Activated effector memory CD4-positive, alpha-beta T cell treated with anti-CD3 and anti-CD28 coated beads, Interleukin-2, amount 50 U/mL, for 16 hours (primary cell): ENCODE data around the gene EDAR.

ENCODE experiments used
- DNase-seq: peaks from one replicate; pipeline ENCODE4 v3.0.0-alpha.2; 2020

Gene EDAR

DNA sequence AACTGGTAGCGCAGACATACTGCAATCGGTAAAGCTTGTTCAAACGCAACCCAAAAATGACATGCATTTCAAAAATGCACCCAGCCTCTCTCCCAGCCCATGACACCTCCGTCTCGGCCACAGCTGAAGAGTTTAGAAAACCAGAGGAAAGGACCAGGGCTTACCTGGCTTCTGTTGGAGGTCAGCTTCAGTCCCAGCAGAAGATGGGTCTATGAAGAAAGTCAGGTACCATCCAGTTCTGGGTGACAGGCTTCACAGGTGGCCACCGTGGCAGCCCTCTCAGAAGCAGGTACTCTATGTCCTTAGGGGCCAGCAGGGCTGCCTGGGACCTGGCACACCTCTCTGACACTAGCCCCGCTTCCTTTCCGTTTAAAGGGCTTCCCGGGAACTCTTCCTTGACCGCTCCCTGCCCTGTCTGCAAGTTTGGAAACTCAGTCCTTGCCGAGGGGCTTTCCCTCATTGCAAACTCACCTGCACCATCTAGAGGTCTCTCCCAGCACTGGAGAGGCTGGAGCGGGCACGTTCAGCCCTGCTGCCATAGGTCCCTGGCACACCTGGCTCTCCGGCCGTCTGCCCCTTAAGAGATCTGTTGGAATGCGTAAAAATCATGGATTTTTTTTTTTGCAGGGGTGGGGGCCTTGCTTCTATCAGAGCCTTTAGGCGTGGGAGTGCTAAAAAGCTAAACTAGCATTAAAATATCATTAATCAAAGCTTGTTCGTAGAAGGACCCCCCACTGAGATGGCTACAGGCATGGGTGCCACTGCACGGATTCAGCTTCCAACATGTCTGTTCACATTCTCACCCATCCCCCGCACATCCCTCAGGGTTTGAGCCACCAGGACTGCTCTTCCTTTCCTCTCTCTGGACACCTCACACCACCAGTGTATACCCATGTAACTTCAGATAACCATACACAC, at the start of gene EDAR:
EDAR (minus strand) TSS at position 425 of the 918 bp plus-strand sequence. CDS start 58,206 bp downstream, outside the sequence.
- DNase-seq, result peak; percentile 72

DNA sequence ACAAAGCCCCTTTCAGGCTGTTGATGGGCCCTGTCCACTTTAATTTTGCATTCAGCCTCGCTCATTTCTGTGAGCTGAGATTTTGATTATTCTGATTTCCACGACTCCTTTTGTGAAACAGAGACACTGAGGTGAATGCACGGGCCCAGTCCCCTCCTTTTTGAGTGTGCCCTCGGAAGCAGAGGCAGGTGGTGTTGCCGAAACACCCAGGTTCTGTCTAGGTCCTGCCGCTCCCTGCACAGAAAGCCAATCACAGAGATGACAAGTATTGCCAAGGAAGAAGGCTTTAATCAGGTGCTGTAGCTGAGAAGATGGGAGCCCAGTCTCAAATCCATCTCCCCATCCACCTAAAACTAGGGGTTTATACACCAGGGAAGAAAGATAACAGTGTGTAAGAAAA, 44.2 kb upstream of the EDAR start:
- DNase-seq, result no peak

DNA sequence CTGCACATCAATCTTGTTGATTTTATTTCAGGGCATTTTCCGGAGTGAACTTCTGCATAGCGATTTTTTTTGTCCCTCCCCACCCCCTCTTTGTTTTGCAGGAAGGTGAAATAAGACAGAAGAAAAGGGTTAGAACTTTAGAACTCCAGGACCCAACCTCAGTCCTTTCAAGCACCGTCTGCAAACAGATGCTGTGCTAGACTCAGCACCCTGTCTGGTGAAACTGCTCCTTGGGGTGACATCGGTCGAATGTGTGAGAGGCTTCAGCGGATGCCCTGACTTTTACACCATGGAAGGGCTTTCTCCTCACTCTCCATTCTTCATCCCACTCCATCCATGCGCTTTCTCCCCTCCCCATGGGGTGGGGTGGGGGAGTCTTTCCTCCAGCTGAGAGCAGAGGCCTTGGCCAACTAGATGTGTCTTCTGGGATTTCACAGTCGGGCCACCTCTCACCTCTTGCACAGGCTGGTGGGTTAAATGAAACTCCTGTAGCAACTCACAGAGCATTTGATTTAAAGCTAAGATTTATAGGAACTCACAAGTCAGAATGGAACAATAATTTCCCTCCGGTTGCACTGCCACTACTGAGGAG, 43.3 kb upstream of the EDAR start:
- peak; percentile 72 for DNase-seq

- peak; percentile 85 for DNase-seq
Measured at GRCh38 chr2:109031476-109032228, 42.6 kb upstream of the EDAR start.

DNA sequence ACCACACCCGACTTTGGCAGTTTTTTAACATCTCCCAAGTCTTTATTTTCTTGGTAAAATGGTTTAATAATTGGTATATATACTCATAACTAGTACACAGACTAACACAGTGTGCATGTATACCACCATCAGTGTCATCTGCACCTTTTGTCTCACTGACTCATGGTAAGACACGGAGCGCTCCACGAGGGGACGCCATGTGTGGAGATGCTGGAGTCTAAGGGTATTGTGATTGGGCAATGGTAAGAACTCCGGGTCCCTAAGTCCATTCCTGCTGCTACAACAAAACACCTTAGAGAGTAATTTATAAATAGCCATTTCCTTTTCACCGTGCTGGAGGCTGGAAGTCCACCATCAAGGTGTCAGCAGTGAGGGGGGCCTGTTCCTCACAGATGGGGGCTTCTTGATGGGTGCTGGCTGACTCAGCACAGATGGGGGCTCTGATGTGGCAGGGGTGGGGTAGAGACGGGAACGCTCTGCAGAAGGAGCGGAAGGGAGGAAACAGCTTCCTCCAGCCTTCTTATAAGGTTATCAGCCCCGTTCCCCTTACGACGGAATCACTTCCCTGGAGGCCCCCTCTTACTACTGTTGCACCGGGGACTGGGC, 42.0 kb upstream of the EDAR start:
- no peak for DNase-seq

- no peak for DNase-seq
Measured at GRCh38 chr2:109029490-109030201, 40.6 kb upstream of the EDAR start.

DNA sequence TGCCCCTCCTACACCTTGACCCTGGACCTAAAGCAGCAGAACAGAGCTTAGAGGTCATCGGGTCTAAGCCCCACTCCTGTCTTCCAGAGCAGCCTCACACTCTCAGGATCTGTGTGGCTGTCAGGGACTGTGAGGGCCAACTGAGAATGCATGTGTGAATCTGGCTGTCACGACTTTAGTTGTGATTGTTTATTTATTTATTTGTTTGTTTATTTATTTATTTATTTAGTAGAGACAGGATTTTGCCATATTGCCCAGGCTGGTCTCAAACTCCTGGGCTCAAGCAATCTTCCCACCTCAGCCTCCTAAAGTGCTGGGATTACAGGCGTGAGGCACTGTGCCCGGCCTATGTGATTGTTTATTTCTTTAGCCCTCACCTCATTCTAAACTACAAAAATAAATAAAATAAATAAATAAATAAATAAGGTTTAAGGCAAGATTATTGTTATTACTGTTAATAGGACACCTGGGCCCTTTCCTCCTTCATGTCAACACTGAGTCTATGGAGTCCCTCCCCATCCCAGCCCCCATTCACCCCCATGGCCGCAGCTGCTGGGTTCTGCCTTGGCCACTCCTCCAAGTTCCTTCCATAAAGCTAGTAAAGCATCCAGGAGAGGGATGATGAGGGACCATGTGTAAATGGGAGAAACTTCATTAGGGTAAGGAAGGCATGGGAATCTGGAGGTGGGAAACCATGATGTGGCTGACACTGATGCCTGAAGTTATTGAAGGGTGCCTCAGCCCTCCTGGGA, 39.9 kb upstream of the EDAR start:
- DNase-seq, result no peak

GRCh38 chr2:109028277-109028676, 39.3 kb upstream of the EDAR start:
- no peak for DNase-seq

GRCh38 chr2:109027702-109028101, 38.7 kb upstream of the EDAR start:
- DNase-seq, result no peak

GRCh38 chr2:109024477-109024876, 35.5 kb upstream of the EDAR start:
- no peak for DNase-seq

DNA sequence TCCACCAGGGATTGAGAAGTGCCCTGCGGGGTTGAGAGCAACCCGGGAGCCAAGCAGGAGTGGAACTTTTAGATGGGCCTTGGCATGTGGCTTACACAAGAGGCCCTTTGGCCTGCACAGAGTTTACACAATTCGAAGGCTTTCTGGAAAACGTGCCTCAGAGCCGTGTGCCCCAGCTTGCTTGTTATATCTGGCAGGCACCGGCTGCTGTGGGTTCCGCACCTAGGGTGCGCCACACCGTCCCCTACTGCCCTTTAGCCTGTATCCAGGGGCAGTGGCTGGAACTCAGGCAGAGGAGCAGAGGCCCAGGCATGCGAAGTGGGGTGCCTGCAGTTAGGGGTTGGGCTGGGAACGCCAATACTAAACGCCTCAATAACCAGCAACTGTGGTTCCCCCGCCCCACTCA, 32.9 kb upstream of the EDAR start:
- no peak for DNase-seq

DNA sequence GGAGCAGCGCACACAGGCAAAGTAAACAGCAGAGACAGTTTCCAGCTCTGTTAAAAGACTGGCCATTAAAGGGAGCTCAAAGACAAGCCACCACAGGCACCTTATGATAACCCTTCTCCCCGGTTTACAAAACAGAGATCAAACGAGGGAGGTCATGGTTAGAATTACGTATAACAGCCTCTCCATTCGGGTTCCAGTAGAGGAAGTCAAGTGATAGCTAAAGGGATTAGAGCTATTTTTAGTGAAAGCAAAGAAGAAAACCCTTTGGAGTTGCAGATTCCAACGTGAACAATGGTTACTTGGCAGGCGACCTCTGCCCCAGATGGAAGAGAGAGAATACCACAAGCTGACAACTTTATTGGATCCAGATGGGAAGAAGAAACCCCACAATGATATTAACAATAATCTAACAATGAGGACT, 31.2 kb upstream of the EDAR start:
- DNase-seq, result no peak

DNA sequence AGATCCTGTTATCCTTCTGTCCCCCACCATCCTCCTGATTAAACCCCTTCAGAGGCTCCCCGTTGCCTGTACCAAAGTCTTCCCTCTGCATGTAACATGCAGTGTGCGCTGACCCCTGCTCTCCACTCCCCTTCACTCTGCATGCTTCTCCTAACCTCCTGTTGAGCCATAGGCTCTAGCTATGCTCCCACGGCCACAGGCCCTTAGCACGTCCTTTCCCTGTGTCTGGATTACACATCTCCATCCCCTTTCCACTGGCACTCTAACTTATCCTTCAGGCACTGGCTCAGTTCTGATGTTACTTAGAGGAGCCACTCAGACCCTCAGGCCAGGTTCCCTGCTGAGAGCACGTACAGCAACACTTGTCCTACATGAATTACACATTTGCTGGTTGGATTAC, 29.4 kb upstream of the EDAR start:
- no peak for DNase-seq

- DNase-seq, result no peak
Measured at GRCh38 chr2:109017017-109017416, 28.0 kb upstream of the EDAR start.

DNA sequence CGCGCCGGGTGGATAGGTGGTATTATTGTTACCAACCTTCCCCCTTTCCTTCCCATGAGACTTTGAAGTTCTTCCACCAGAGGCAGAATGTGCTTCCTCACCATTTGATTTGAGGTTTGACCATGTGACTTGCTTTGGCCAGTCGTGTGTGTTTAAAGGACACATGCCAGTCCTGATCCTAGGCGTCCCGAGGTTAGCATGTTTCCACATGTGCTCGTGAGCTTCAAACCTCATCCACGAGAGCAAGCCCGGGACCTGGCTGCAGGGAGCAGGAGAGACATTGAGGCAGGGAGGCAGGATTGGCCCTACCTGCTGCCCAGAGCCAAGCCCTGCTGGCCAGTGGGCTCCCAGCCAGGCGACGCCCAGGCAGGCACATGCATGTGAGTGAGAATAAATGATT, 27.4 kb upstream of the EDAR start:
- DNase-seq, result no peak

DNA sequence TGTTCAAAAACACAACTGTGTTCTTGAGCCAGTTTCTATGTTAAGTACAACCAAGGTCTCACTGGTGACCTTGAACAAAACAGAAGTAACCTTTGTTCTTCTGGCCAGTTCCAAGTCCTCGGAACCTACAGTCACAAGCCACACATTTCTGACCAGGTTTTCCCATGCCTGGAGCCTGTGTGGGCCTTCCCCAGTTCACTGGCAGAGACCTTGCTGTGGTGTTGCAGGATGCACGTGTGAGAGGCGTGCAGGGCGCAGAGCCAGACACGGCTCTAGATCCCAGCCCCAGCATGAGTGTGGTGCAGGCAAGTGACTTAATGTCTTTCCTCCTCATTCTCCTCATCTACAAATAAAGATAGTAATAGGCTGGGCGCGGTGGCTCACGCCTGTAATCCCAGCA, 25.5 kb upstream of the EDAR start:
- DNase-seq, result no peak

- DNase-seq, result no peak
Measured at GRCh38 chr2:109013051-109013450, 24.0 kb upstream of the EDAR start.

DNA sequence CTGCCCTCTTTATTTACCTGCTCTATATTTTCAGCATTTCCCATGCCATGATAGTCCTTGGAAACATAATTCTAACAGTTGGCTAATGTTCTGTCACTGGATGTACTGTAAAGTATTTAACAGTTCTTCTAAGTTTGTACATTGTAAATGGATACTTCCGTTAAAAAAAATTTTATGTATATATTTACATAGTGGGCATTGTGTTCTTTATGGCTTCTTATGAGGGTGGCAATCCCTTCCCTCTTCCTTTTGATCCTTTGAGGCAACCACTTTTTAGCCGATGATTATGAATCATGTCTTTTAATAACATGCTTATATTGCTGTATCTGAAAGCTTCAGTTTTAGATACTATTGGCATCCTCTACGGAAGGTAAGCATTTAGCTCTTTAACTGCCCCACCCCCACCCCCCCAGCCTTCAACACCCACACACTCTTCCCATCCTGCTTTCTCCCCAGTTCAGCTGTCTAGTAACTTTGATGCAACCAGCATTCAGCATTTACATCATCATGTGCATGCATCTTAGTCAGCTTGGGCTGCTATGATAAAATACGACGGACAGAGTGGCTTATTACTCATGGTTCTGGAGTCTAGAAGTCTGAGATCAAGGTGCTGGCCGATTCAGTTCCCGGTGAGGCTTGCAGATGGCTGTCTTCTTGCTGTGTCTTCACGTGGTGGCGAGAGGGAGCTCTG, 21.0 kb upstream of the EDAR start:
- DNase-seq, result no peak

DNA sequence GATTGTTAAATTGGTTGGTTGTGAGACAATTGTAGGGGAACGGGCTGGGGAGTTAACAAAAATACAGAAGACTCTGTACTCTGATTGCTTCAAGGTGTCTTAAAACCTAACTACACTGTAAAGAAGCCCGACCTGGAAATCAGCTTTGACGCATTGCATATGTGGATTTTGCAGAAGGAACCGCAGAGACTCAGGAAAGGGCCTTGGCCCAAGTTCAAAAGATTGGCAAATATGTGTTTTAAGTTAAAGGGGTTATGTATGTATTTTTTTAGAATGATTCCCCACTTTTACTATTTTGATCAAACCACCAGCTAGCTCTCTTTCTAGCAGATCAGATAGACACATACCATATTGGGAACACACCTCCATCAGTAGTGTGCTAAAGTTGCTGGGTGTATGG, 18.0 kb upstream of the EDAR start:
- no peak for DNase-seq

DNA sequence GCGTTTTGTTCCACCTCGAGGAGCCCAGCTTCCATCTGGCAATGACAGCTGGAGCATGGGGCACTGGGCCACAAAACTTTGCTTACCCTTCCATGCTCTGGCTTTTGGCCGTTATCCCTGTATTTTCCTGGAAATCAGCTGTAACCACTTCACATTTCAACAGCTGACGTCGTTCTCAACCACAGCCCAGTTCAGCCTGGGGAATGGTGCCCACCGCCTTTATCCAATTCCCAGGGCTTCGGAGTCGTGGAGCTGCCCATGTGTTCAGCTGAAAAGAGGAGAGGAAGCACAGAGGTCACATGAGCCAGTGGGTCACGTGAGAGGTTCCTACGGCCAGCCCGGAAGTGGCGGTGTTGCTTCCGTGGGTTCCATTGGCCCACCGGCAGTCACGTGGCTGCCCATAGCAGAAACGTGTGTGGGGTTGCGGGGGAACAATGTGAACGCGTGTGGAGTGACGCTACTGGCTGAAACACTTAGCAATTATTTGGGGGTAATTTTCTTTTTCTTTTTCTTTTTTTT, 16.7 kb upstream of the EDAR start:
- DNase-seq, result no peak

DNA sequence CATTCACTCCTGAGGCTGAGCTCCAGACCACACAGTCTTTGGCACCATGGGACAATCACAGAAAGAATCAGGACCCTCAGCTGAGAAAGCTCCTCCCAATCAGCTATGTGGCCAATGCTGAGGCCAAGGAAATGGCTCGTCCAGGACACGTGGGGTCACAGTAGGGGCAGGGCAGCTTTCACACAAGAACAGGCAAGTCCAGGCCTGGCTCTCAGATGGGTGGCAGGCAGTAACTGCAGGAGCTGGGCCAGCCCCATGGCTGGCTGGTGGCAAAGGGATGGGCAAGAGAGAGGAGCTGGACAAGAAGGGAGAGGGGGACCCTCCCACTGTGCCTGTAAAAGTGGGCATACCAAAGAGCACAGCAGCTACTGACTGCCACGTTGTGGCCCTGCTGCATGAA, 12.2 kb upstream of the EDAR start:
- no peak for DNase-seq
